IgD-negative memory B cell (primary cell): ENCODE results near the gene UPK2. TPM values are rescaled to one million over a fixed set of nuclear protein-coding genes. Genes with fewer than 3 reads are reported as not detected.

Experiments
- polyA plus RNA-seq: library from polyadenylated mRNA; unstranded; fragments of 300-500 nt; fragmentation: Illumina TruSeq; gene quantifications from one replicate; pipeline ENCODE4 v1.2.3, GENCODE V29; 2021

Gene UPK2
- polyA plus RNA-seq, 1 donor from 2014 or later = not detected

Other genes with a start within 250 kb of the UPK2 start
- gene DDX6, start 165.1 kb upstream of the UPK2 start, polyA plus RNA-seq = 81.9 TPM
- gene CXCR5, start 72.4 kb upstream of the UPK2 start, polyA plus RNA-seq = 93.4 TPM
- gene BCL9L, start 30.4 kb upstream of the UPK2 start, polyA plus RNA-seq = 2.8 TPM
- not detected for gene FOXR1, start 15.5 kb downstream of the UPK2 start, polyA plus RNA-seq
- 11.2 TPM for gene CENATAC, start 41.8 kb downstream of the UPK2 start, polyA plus RNA-seq
- gene RPS25, start 62.0 kb downstream of the UPK2 start, polyA plus RNA-seq = 4,856 TPM
- gene TRAPPC4, start 62.5 kb downstream of the UPK2 start, polyA plus RNA-seq = 81.5 TPM
- 10.9 TPM for gene SLC37A4, start 74.6 kb downstream of the UPK2 start, polyA plus RNA-seq
- gene HYOU1, start 100.9 kb downstream of the UPK2 start, polyA plus RNA-seq = 16.4 TPM
- 52.6 TPM for gene VPS11, start 111.5 kb downstream of the UPK2 start, polyA plus RNA-seq
- 24.8 TPM for gene HMBS, start 128.6 kb downstream of the UPK2 start, polyA plus RNA-seq
- gene DPAGT1, start 145.6 kb downstream of the UPK2 start, polyA plus RNA-seq = 34.7 TPM
- gene C2CD2L, start 151.0 kb downstream of the UPK2 start, polyA plus RNA-seq = 5.6 TPM
- gene HINFP, start 165.3 kb downstream of the UPK2 start, polyA plus RNA-seq = 12.9 TPM
- not detected for gene ABCG4, start 192.8 kb downstream of the UPK2 start, polyA plus RNA-seq
- 5.6 TPM for gene NLRX1, start 212.4 kb downstream of the UPK2 start, polyA plus RNA-seq
- gene NHERF4, start 229.2 kb downstream of the UPK2 start, polyA plus RNA-seq = not detected